GM21423 (cell line): ENCODE results near the gene TLE5.

Experiments used
- ATAC-seq: cut with Tn5 transposase; IDR thresholded peaks from one replicate; pipeline ENCODE4 v1.9.1; 2021; ENCODE audit warnings: mild to moderate bottlenecking, moderate library complexity; ENCODE audit not compliant: unreplicated experiment

The TLE5 gene, protein sequence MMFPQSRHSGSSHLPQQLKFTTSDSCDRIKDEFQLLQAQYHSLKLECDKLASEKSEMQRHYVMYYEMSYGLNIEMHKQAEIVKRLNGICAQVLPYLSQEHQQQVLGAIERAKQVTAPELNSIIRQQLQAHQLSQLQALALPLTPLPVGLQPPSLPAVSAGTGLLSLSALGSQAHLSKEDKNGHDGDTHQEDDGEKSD

DNA sequence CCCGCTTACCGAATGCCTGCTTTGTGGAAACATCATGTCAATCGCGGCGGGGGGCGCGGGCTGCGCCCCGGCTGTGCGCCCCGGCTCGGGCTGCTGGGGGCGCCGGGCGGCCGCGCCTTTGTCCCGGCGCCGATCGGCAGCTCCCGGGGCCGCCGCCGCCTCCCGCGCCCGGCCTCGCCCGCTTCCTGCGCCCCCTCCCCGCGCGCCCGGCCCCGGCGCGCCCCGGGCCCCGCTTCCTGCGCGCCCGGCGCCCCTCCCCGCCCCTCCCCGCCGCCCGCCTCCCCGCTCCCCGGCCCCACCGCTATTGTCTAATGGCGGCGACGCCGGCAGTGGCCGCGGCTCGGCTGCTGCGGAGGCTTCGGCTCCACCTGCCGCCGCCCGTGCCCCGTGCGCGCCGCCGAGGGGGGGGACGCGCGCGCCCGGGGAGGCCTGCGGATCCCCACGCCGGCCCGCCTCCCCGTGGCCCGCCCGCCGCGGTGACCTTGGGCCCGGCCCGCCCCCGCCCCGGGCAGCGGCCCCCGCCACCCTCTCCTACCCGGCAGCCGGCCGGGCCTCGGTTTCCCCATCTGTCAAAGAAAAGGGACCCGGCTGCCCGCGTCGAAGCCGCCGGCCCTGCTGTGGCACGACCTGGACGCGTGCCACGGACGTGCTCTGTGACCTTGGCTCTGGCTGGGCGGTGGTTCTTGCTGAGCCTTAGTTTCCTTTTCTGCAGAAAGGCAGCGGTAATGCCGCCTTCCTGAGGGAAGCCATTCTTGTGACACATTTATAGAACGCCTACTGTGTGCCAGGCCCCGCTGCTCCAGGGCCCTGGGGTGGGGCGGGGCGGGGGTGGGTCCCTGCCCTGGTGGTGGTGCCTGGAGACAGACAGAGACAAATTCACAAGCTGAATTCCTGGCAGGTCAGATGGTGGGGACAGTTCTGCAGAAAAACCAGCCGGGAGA is at the start of gene TLE5:
TLE5 (minus strand) TSS at position 331 of the 941 bp plus-strand sequence; CDS start at position 36, 295 bp downstream.
- no peak for ATAC-seq

DNA sequence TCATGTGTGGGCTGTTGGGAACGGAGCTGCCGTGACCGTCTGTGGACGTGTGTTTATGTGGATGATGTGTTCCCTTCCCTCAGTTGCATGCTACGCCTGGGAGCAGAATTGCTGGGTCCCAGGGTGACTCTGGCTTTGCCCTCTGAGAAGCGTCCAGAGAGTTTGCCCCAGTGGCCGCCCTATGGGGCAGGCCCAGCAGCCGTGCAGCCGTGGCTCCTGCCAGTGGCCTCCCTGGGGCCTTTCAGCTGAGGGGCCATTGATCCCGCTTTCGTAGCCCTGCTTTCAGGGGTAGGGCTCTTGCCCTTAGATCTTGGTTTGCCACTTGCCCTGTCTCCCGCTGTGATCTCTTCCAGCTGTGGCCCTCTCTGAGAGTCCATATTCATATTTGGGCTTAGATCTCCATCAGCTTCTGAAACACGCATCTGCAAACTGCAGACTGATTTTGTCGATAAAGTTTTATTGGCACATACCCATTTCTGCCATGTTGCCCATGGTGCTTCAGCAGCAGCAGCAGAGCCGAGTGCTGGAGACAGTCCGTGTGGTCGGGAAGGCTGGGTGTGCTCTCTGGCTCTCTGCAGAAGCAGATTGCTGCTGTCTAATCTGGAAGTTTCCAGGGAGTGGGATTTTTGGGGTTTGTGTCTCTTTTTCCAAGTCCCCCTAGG is 49.4 kb upstream of the TLE5 start:
- no peak for ATAC-seq

DNA sequence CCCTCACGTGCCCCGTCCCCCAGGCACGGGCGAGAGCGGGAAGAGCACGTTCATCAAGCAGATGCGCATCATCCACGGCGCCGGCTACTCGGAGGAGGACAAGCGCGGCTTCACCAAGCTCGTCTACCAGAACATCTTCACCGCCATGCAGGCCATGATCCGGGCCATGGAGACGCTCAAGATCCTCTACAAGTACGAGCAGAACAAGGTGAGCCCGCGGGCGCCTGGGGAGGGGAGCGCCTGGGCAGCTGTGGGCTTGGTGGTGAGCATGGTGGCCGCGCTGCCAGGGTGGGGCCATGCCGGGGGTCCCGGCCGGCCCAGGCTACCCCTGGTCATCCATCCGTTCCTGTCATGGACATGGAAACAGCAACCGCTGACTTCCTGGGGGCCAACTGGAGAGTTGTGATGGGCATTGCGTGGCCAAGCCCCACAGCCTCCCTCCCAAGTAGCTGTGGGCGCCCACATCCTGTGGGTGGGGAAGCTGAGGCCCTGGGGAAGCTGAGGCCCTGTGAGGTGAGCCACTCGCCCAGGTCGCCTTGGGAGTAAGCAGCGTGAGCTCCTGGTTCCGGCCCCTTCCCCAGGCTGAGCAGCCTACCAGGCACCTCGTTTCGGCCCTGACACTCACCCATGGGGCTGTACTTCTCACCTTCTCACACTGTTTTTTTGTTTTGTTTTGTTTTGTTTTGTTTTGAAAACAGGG is 48.0 kb upstream of the TLE5 start:
- no peak for ATAC-seq

DNA sequence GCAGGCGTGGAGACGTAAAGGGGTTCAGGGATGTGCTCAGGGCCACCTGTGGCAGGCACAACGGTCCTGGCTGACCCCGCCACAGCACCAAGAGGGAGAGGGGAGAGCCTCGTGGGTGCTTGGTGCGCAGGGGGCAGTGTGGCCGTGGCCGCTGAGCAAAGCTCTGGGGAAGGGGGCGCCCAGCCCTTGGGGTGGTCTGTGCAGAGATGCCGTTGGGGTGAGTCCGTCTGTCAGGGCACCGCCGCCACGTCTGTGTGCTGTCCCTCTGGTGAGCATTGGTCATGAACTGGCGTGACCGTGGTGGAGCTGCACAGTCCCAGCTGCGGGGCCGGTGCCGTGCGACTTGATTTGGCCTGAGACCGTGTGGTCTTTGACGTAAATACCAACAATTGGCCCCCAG is 47.2 kb upstream of the TLE5 start:
- no peak for ATAC-seq

DNA sequence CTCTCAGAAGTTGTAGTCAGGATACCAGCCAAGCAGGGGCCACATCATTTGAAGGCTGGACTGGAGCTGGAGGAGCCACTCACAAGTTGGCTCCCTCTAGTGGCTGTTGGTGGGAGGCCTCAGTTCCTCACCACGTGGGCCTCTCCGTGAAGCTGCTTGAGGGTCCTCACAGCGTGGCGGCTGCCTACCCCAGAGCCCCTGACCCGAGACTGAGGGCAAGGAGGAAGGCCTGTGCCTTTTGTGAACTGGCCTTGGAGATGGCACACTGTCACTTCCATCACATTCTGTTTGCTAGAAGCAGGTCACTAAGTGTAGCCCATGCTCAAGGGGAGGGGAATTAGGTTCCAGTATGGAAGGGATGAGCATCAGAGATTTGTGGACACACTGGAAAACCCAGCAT is 46.5 kb upstream of the TLE5 start:
- no peak for ATAC-seq

DNA sequence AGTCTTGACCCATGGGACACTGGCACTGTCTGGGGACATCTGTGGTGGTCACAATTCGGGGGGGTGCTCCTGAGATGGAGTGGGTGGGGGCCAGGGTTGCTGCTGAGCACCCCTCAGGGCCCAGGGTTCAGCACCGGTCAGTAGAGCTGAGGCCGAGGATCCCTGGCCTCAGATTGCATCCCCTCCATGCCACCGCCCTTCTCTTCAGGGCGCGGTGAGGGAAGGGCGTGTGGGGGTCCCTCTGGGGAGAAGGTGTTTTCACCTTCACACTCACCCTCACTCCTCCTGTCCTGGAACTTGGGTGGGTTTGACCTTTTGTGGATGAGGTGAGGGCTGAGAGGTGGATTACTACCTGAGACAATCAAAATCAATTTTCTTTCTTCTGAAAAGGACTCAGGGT is 45.4 kb upstream of the TLE5 start:
- ATAC-seq = no peak

DNA sequence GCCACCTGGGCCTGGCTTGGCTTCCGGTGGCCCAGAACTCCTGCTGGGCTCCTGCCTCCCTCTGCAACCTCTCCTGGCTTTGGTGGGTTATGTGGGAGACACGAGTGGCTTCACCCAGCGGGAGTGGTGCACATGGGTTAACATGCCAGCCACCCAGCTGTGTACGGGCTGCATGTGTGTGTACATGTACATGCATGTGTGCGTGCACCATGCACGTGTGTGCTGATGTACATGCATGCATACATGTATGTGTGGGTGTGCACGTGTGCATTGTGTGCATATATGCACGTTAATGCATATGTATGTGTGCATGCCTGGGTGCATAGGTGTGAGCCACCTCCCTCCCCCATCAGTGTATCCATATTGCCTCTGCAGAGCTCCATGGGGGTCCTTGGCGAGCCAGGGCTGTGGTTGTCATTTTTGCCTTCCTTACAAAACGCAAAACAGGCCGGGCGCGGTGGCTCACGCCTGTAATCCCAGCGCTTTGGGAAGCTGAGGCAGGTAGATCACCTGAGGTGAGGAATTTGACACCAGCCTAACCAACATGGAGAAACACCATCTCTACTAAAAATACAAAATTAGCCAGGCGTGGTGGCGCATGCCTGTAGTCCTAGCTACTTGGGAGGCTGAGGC is 44.3 kb upstream of the TLE5 start:
- ATAC-seq = no peak

DNA sequence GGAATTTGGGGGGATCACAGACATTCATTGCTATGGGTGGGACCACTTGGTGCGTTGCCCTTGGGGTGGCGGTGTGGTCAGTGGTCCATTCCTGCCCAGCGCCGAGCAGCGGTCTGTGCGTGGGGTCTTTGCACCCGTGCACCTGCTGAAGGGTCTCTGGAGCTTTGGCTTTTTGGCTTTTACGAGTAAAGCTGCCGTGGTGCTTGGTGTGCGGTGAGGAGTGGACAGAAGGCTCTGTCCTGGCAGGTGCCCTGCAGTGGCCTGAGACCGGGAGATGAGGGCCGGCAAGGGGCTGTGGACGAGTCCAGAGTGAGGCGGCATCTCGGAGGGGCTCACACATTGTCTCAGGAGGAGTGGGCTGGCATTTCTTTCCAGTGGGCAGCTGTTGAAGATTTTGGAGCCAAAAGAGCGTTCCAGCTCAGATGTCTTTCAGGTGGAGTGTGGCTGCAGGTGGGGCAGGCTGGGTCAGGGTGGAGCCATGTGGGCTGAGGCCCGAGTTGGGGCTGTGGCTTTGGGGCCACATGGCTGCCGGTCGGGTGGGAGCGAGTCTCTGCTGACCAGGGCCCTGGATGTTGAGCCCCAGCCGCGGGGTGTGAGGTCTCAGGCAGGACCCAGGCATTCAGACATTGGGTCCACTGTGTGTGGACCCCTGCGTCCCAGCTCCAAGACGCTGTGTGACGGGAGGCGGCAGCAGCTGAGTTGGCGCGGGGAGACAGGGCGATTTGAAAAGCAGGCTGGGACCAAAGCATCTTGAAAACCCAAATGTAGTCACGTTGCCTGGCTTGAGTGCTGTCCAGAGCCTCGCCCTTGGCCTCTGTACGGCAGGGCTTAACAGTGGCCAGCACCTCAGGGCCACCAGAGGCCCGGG is 43.6 kb upstream of the TLE5 start:
- ATAC-seq = no peak

DNA sequence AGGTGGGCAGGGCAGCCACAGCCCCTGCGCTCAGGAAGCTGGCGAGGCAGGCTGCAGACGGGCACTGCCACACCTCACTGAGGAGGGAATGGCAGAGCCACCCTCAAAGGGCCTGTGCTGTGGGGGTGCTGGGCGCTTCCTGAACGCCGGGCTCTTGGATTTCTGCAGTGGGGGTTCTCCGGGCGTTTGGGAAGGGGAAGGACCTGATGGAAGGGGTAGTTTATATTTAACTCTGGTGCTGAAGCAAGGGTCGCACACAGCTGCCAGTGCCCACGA is 42.4 kb upstream of the TLE5 start:
- no peak for ATAC-seq

DNA sequence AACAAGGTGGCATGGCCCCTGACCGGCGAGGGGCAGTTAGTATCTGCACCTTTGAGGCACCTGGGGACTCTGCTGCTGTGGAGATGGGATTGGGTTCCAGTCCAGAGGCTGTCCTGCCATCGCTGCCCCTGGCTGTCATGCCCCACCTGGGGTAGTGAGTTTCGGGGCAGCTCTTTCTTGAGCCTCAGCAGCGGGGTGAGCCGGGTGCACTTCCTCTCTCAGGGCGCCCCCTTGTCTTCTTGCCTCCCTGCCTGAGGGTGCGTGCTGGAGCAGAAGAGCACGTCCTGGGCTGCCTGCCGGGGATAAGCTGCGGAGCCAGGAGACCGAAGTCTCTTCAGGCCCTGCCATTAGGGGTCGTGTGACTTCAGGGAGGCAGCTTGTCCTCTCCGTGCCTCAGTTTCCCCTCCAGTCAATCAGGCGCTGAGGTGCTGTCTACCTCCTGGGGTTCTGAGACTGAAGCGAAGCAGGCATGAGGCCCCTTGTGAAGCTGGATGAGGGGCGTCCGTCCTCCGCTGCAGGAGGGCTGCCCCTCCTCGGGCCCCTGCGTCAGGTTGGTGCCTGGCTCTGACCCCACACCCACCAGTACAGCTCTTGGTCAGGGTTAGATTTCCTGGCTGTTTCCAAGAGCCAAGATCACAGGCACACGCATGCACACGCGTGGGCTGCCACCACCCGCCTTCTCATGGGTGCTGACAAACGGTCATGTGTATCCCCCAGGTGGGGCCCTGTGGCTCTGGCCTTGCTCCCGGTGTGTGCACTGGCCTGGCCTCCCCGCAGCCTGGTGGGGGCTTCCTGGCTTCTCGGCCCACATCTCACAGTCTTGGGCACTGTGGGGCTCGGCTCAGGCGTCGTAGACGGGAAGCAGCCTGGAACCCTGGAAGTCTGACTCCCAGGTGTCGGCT is 40.2 kb upstream of the TLE5 start:
- ATAC-seq = no peak

DNA sequence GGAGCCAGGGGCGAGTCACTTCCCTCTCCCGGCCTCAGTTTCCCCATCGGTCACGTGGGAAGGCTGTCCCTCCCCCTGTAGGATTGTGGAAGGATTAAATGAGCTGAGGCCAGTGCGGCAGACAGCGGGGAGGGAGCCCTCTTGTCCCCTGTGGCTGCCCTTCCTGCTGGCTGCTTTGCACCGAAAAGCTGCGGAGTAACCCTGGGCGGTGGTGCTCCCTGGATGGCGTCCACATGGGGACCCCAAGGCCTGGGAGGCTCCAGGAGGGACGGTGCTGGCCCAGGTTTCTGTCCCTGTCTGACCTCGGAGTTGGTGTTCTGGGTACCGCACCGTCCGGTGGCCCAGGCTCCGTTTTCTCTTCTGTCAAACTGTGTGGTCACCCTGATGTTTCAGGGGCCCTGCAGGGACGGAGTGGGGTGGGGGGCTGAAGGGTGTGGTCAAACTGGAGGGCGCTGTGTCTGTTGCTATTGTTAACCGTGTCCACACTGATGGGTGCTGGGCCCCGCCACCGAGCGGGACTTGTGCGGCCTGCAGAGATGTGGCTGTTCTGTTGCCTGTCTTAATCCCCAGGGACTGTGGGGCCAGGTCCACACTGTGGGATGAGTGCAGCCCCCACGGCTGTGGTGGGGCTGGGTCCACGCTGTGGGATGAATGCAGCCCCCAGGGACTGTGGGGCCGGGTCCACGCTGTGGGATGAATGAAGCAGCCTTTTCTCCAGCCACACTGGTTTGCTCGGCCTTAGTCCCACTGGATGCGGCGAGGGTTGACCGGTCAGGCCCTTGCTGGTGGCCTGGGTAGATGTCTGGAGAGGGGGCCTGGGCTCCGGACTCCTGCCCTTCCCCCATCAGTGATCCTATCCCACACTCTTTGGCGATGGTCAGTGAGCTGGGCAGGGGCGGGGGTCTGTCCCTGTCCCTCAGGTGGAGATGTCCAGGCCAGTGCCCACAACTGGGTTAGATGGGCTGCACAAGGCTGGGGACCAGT is 38.7 kb upstream of the TLE5 start:
- ATAC-seq = no peak

DNA sequence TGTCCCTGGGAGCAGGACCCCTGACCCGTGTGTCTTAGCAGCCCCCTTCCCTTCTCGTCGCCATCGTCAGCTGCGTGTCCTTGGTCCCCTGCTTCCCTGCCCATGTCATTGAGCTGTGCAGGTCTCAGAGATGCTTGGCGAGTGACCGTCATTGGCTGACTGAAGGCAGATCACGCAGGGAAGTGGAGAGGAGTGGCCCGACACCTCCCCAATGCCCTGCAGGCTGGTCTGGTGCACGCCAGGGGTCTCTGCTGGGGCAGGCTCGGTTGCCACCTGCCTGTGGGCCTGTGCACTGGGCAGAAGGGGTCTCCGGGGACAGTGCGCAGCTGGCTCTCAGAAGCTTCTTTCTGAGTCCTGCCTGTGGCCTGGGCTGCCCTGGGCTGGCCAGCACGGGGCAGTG is 38.0 kb upstream of the TLE5 start:
- no peak for ATAC-seq

DNA sequence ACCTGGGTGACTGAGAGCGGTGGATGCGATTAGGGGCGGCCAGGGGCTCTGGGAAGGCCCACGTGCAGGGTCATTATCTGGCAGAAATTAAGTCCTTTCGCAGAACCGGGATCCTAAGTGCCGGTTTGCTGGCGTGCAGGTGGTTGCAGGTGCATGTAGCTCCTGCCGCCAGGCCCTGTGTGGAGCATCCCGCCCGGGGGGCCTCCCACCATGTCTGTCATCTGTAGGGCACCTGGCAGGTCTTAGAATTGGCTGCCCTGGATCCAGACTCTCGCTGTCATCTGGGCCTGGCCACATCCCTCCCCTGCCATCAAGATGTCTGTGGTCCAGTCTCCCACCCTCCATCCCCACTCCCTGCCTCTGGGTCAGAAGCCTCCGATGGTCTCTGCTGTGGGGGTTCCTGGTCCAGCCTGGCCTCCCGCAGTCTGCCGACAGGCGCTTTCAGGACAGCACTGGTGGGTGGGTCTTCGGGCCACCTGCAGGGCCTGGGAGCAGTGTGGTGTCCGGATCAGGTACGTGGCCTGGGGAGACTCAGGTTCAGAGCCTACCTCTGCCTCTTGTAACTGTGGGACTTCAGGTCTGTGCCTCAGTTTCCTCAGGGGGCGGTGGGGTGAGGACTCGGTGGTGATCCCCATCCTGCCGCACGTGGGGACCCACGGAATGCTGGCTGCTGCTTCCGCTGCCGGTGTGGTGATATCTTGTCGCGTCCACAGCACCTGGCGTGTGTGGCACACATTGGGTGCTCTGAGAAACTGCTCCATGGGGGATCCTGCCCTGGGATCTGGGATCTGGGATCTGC is 37.3 kb upstream of the TLE5 start:
- no peak for ATAC-seq

DNA sequence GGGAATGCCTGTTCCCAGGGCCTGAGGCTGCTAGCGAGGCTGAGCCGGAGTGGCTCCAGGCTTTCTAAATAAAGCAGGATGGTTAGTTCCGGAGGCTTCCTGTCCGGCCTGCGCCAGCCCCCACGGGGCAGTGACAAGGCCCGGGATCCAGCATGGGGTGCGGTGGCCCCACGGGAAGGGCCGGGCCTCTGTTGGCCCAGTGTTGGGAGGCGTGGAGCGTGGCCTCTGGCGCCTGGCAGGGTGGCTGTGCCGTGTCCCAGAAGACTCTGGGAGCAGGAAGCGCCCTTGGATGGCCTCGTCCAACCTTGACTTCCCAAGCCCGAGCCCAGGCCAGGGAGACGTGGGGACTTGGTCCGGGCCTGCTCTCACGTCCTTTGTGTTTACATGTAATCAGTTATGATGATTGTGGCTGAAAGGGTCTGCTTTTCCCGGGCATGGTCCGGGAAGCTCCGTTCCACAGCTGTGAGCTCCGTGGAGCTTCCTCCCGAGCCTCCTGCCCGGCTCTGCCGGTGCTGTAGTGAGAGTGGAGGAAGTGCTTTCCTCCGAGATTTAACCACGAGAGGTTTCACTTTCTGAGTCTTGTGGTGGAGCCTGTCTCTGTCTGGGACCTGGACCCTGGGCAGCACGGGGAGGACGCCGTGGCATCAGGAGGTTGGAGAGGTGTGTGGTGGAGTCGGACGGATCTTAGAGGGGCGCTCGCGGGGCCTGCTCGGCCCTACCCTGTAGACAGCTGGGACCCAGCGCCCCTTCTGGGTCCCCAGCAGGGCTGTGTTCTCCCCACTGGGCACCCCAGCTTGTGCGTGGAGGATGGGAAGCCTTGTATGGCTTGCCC is 36.4 kb upstream of the TLE5 start:
- ATAC-seq = no peak

DNA sequence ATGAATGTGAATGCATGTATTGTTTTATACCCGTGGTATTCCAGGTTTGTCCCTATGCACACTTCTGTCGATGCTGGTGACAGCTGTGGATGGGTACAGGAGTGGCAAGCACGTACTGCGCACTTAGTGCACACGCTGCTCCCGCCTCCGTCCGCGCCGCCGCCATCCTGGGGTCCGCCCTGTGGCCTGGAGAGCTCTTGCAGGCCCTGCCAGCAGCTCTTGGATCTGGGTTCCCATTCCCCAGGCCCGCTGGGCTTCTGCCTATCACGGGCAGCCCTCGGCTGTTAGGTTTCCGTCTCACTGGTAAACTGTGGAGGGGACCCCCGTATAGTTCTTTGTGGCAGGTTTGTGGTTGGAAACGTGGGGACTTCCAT is 35.8 kb upstream of the TLE5 start:
- ATAC-seq = no peak

DNA sequence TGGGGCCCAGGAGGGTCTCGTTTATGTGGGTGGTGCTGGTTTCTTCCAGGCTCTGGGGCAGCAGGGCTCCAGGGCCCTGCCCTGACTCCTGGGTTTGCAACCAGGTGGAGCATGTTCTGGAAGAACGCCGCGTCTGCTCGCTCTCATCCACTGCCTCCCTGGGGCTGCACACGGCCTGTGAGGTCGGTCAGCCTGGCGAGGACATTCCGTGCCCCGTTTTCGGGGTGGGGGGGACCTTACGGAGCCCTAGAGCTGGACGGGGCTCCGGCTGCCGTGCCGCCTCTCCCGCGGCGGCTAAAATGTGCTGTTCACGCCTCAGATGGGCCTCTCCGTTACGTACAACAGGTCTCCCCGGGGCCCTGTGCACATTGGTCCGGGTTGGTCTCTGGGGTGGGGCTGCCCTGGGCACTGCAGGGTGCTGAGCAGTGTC is 35.2 kb upstream of the TLE5 start:
- no peak for ATAC-seq
